ENCODE measurements around the gene SLCO3A1. TPM values are rescaled to one million over a fixed set of nuclear protein-coding genes. Genes with fewer than 3 reads are reported as not detected.

Gene SLCO3A1
- total RNA-seq, 1 experiment from 2014 or later = not detected

- BruUV-seq (replicated peaks) = no TSS peak
- intact Hi-C loops (cut with micrococcal nuclease; ENCODE audit: unreplicated experiment) = no loop called here
- no peaks in the 10 kb centered on the region for H3K36me3 Mint-ChIP-seq (ENCODE audit: insufficient read depth, unreplicated experiment)
- H3K4me1 Mint-ChIP-seq (ENCODE audit: low read depth, unreplicated experiment) = peaks cover 18% of the 10 kb centered on the region
- ChIA-PET CTCF (no interaction called here), POLR2A (no interaction called here)
- no peak for DNase-seq
- Histone ChIP-seq H3K4me3 (ENCODE audit: low read depth, low read length) (no peak overlapping the region), H3K27me3 (replicated peaks; ENCODE audit: control insufficient read depth, insufficient read depth, low read length) (no peaks in the 10 kb centered on the region), H3K36me3 (ENCODE audit: control insufficient read depth, insufficient read depth, low read length) (no peaks in the 10 kb centered on the region), H3K4me1 (peaks cover 10% of the 10 kb centered on the region), H3K9me3 (no peaks in the 10 kb centered on the region)
- peaks cover 9% of the 10 kb centered on the region for H3K27me3 Mint-ChIP-seq (ENCODE audit: insufficient read depth, unreplicated experiment)
- no peak for TF ChIP-seq CTCF (IDR thresholded peaks at IDR 0.05; ENCODE audit: insufficient read depth in 1 of 2, low read depth in 1 of 2, low read length in 1 of 2, severe bottlenecking in 1 of 2, unreplicated experiment in 1 of 2)
- peaks cover 13% of the 10 kb centered on the region for H3K9me3 Mint-ChIP-seq (ENCODE audit: unreplicated experiment)
- H3K4me3 Mint-ChIP-seq (ENCODE audit: unreplicated experiment) = no peak overlapping the region
- H3K27ac Mint-ChIP-seq (ENCODE audit: unreplicated experiment) = no peak overlapping the region
Observed at GRCh38 chr15:92124657-92125010, 271.1 kb downstream of the SLCO3A1 start.

GRCh38 chr15:92128788-92129187, 275.3 kb downstream of the SLCO3A1 start:
- Mint-ChIP-seq H3K4me1 (ENCODE audit: low read depth, unreplicated experiment) (no peaks in the 10 kb centered on the region), H3K27me3 (ENCODE audit: insufficient read depth, unreplicated experiment) (peaks cover 9% of the 10 kb centered on the region), H3K36me3 (ENCODE audit: insufficient read depth, unreplicated experiment) (no peaks in the 10 kb centered on the region), H3K27ac (ENCODE audit: unreplicated experiment) (no peak overlapping the region), H3K4me3 (ENCODE audit: unreplicated experiment) (no peak overlapping the region), H3K9me3 (ENCODE audit: unreplicated experiment) (no peaks in the 10 kb centered on the region)
- no peak for TF ChIP-seq CTCF (IDR thresholded peaks at IDR 0.05; ENCODE audit: insufficient read depth in 1 of 2, low read depth in 1 of 2, low read length in 1 of 2, severe bottlenecking in 1 of 2, unreplicated experiment in 1 of 2)
- intact Hi-C loops (cut with micrococcal nuclease; ENCODE audit: unreplicated experiment) = no loop called here
- DNase-seq = no peak
- Histone ChIP-seq H3K4me3 (ENCODE audit: low read depth, low read length) (no peak overlapping the region), H3K9me3 (no peaks in the 10 kb centered on the region), H3K36me3 (ENCODE audit: control insufficient read depth, insufficient read depth, low read length) (no peaks in the 10 kb centered on the region), H3K4me1 (no peaks in the 10 kb centered on the region), H3K27me3 (replicated peaks; ENCODE audit: control insufficient read depth, insufficient read depth, low read length) (no peaks in the 10 kb centered on the region)
- ChIA-PET POLR2A (no interaction called here), CTCF (no interaction called here)
- BruUV-seq (replicated peaks) = no TSS peak

GRCh38 chr15:92130244-92130643, 276.7 kb downstream of the SLCO3A1 start:
- no peaks in the 10 kb centered on the region for H3K27me3 ChIP-seq (replicated peaks; ENCODE audit: control insufficient read depth, insufficient read depth, low read length)
- BruUV-seq (replicated peaks) = no TSS peak
- Mint-ChIP-seq H3K9me3 (ENCODE audit: unreplicated experiment) (no peaks in the 10 kb centered on the region), H3K27ac (ENCODE audit: unreplicated experiment) (no peak overlapping the region), H3K36me3 (ENCODE audit: insufficient read depth, unreplicated experiment) (no peaks in the 10 kb centered on the region), H3K4me3 (ENCODE audit: unreplicated experiment) (no peak overlapping the region), H3K4me1 (ENCODE audit: low read depth, unreplicated experiment) (no peaks in the 10 kb centered on the region), H3K27me3 (ENCODE audit: insufficient read depth, unreplicated experiment) (peaks cover 9% of the 10 kb centered on the region)
- no peak for TF ChIP-seq CTCF (IDR thresholded peaks at IDR 0.05; ENCODE audit: insufficient read depth in 1 of 2, low read depth in 1 of 2, low read length in 1 of 2, severe bottlenecking in 1 of 2, unreplicated experiment in 1 of 2)
- H3K4me3 ChIP-seq (ENCODE audit: low read depth, low read length) = no peak overlapping the region
- DNase-seq = no peak
- ChIA-PET POLR2A (no interaction called here), CTCF (no interaction called here)
- intact Hi-C loops (cut with micrococcal nuclease; ENCODE audit: unreplicated experiment) = no loop called here
- no peaks in the 10 kb centered on the region for H3K4me1 ChIP-seq
- no peaks in the 10 kb centered on the region for H3K36me3 ChIP-seq (ENCODE audit: control insufficient read depth, insufficient read depth, low read length)
- H3K9me3 ChIP-seq = no peaks in the 10 kb centered on the region

Measured in Caco-2 (cell line).